Measurements from ENCODE around the gene ADAM15.

Gene ADAM15

GRCh38 chr1:155076371-155076770, 25.3 kb downstream of the ADAM15 start:
- no peak for DNase-seq

- DNase-seq: no peak
Measured at GRCh38 chr1:155077346-155077745, 26.2 kb downstream of the ADAM15 start.

GRCh38 chr1:155077758-155078445, 26.8 kb downstream of the ADAM15 start:
- DNase-seq: no peak

- DNase-seq: peak; percentile 77
Measured at GRCh38 chr1:155078469-155079209, 27.5 kb downstream of the ADAM15 start, which contains the start of gene EFNA3. Gene EFNA3, plus strand, starts transcription at chr1:155078837. Its CDS starts 105 bp downstream, at chr1:155078942.

GRCh38 chr1:155079210-155079486, 28.0 kb downstream of the ADAM15 start:
- no peak for DNase-seq

- no peak for DNase-seq
Measured at GRCh38 chr1:155079487-155080311, 28.6 kb downstream of the ADAM15 start.

- DNase-seq: peak; percentile 74
Measured at GRCh38 chr1:155080312-155081228, 29.5 kb downstream of the ADAM15 start.

- DNase-seq: peak; percentile 39
Measured at GRCh38 chr1:155081472-155082300, 30.6 kb downstream of the ADAM15 start.

GRCh38 chr1:155082301-155083051, 31.4 kb downstream of the ADAM15 start:
- DNase-seq: no peak

- no peak for DNase-seq
Measured at GRCh38 chr1:155083052-155083541, 32.0 kb downstream of the ADAM15 start.

GRCh38 chr1:155083865-155084721, 33.0 kb downstream of the ADAM15 start:
- DNase-seq: peak; percentile 55

- DNase-seq: peak; percentile 89
Measured at GRCh38 chr1:155084722-155085503, 33.8 kb downstream of the ADAM15 start.

GRCh38 chr1:155085504-155086127, 34.5 kb downstream of the ADAM15 start:
- DNase-seq: no peak

GRCh38 chr1:155086128-155086741, 35.1 kb downstream of the ADAM15 start:
- DNase-seq: peak; percentile 45

GRCh38 chr1:155086856-155087535, 35.9 kb downstream of the ADAM15 start:
- DNase-seq: no peak

- DNase-seq: peak; percentile 77
Measured at GRCh38 chr1:155091071-155092051, 40.2 kb downstream of the ADAM15 start.

All from COR-L47 (cell line).